B cell (primary cell): ENCODE results near the gene ZNF587B. TPM values are rescaled to one million over a fixed set of nuclear protein-coding genes. Genes with fewer than 3 reads are reported as not detected.

Experiments used
- ATAC-seq: fragments of 200-7000 bp; cut with Tn5 transposase; one replicate; pipeline ENCODE4 v1.10.0; 2021; ENCODE audit warnings: low read depth, mild to moderate bottlenecking, moderate number of reproducible peaks, moderate library complexity
- CTCF ChIA-PET: fragments of 350-600 bp; sonication (Branson Sonifier 250); formaldehyde crosslinking; loops from one replicate; lab custom pipeline; 2021; ENCODE audit warnings: antibody characterized with exemption, inconsistent platforms; lab: Charles Lee
- POLR2A ChIA-PET: fragments of 350-600 bp; sonication (Branson Sonifier 250); formaldehyde crosslinking; loops from one replicate; lab custom pipeline; 2021; ENCODE audit warnings: antibody characterized with exemption; lab: Charles Lee
- DNase-seq: peaks from one replicate; pipeline ENCODE4 v3.0.0; 2013
- H2AFZ ChIP-seq: 2 replicates; pipeline ENCODE4 v1.6.1; 2012; ENCODE audit warnings: mild to moderate bottlenecking, low read depth, low read length; ENCODE audit not compliant: insufficient read depth, poor library complexity, severe bottlenecking
- H3K27ac ChIP-seq, 2 donors: 1 replicate in 1 of 2; 2 replicates in 1 of 2; pipeline ENCODE4 v1.5.1; 2012 to 2013; ENCODE audit warnings: low read length in 2 of 2, mild to moderate bottlenecking in 2 of 2, moderate library complexity in 1 of 2
- H3K27me3 ChIP-seq, 4 experiments: fragments of 200-600 bp in 1 of 4; sonication (generic) in 1 of 4; replicated peaks in 1 of 4; 1 replicate in 2 of 4; 2 replicates in 2 of 4; pipeline versions ENCODE4 v1.6.1 to v1.7.0; 2013 to 2016; ENCODE audit warnings: low read length in 3 of 4, mild to moderate bottlenecking in 2 of 4, mixed read lengths in 1 of 4, moderate library complexity in 1 of 4; ENCODE audit not compliant: insufficient read depth in 4 of 4, control insufficient read depth in 3 of 4; ENCODE audit errors: control extremely low read depth in 1 of 4
- H3K36me3 ChIP-seq, 2 experiments: replicated peaks in 1 of 2; 1 replicate in 1 of 2; 2 replicates in 1 of 2; pipeline versions ENCODE4 v1.6.1 to v1.7.1; 2013; ENCODE audit warnings: low read length in 1 of 2; ENCODE audit not compliant: insufficient read depth in 2 of 2, control insufficient read depth in 1 of 2; ENCODE audit errors: control extremely low read depth in 1 of 2, extremely low read depth in 1 of 2
- H3K4me1 ChIP-seq, 2 donors: fragments of 200-600 bp in 1 of 2; sonication (generic) in 1 of 2; 1 replicate in 1 of 2; 2 replicates in 1 of 2; pipeline versions ENCODE4 v1.5.1 to v1.6.1; 2013 to 2017; ENCODE audit warnings: low read length in 2 of 2; ENCODE audit not compliant: control insufficient read depth in 2 of 2, insufficient read depth in 2 of 2
- H3K4me2 ChIP-seq: replicated peaks from 2 replicates; pipeline ENCODE3; 2012; ENCODE audit warnings: mild to moderate bottlenecking, low read depth, low read length; ENCODE audit not compliant: poor library complexity, severe bottlenecking
- H3K4me3 ChIP-seq, 5 experiments: fragments of 200-600 bp in 1 of 5; sonication (generic) in 1 of 5; 1 replicate in 3 of 5; 2 replicates in 2 of 5; pipeline versions ENCODE4 v1.5.1 to v1.7.0; 2011 to 2016; ENCODE audit warnings: low read length in 4 of 5, mild to moderate bottlenecking in 4 of 5, low read depth in 2 of 5, control low read depth in 1 of 5, moderate library complexity in 1 of 5; ENCODE audit not compliant: insufficient read depth in 1 of 5; ENCODE audit errors: control extremely low read depth in 1 of 5, extremely low read depth in 1 of 5
- H3K79me2 ChIP-seq: fragments of 200-600 bp; sonication (generic); one replicate; pipeline ENCODE4 v1.6.0; 2016; ENCODE audit warnings: low read length; ENCODE audit not compliant: control insufficient read depth, insufficient read depth
- H3K9ac ChIP-seq: fragments of 200-600 bp; sonication (generic); 2 replicates; pipeline ENCODE4 v1.6.1; 2017; ENCODE audit warnings: mild to moderate bottlenecking, low read length, moderate library complexity
- H3K9me3 ChIP-seq, 3 donors: one replicate each; pipeline versions ENCODE4 v1.6.1 to v1.7.1; 2013; ENCODE audit warnings: low read length in 2 of 3; ENCODE audit not compliant: control insufficient read depth in 2 of 3, insufficient read depth in 1 of 3; ENCODE audit errors: control extremely low read depth in 1 of 3
- H4K20me1 ChIP-seq: 2 replicates; pipeline ENCODE4 v1.6.0; 2012; ENCODE audit warnings: mild to moderate bottlenecking, low read length; ENCODE audit not compliant: insufficient read depth, control insufficient read depth, poor library complexity, severe bottlenecking
- H3K27ac Mint-ChIP-seq: one replicate; pipeline ENCODE4 v1.8.0; 2021; ENCODE audit warnings: mixed read lengths
- H3K27me3 Mint-ChIP-seq: one replicate; pipeline ENCODE4 v1.8.0; 2021; ENCODE audit warnings: mixed read lengths
- H3K4me1 Mint-ChIP-seq: one replicate; pipeline ENCODE4 v1.8.0; 2021; ENCODE audit warnings: mixed read lengths
- H3K4me3 Mint-ChIP-seq: one replicate; pipeline ENCODE4 v1.8.0; 2021; ENCODE audit warnings: mixed read lengths
- H3K9me3 Mint-ChIP-seq: one replicate; pipeline ENCODE4 v1.8.0; 2022; ENCODE audit warnings: mixed read lengths; ENCODE audit not compliant: insufficient read depth
- EZH2 ChIP-seq: IDR thresholded peaks from 2 replicates; pipeline ENCODE4 v1.6.1; 2012; ENCODE audit warnings: borderline replicate concordance, low read depth, mild to moderate bottlenecking, moderate library complexity, low read length; ENCODE audit not compliant: insufficient read depth, poor library complexity, severe bottlenecking
- WGBS: methylation state at CpG from one replicate; pipeline ENCODE4 v1.1.5; 2013; ENCODE audit warnings: missing lambda C conversion rate; ENCODE audit not compliant: insufficient coverage; 5-methylcytosine and 5-hydroxymethylcytosine counted together
- intact Hi-C: fragments of 100-400 bp; cut with micrococcal nuclease; formaldehyde crosslinking; loops from one replicate; pipeline ENCODE4 v1.10.0; 2022
- polyA plus RNA-seq: library from polyadenylated mRNA; depleted of rRNA; stranded (reverse); fragments of >200 nt; gene quantifications from 2 replicates; pipeline ENCODE4 v1.2.3, GENCODE V29; 2012
- total RNA-seq, 2 donors: library from RNA; stranded (reverse); fragments of 120-200 nt in 1 of 2; gene quantifications; 1 replicate in 1 of 2; 2 replicates in 1 of 2; pipeline versions ENCODE4 v1.2.3 to v1.2.4, GENCODE V29; 2013 to 2022
- TF ChIP-seq, protein P1 (sequence below): fragments of 200-600 bp; IDR thresholded peaks from one replicate; pipeline ENCODE4 v1.8.0; 2022; ENCODE audit warnings: antibody characterized with exemption, mild to moderate bottlenecking

ZNF587B gene
- total and polyA plus RNA-seq, 2 donors (not counting 1 experiment from before 2014, with no cell fraction given) = 9.9 to 29.1 TPM

DNA sequence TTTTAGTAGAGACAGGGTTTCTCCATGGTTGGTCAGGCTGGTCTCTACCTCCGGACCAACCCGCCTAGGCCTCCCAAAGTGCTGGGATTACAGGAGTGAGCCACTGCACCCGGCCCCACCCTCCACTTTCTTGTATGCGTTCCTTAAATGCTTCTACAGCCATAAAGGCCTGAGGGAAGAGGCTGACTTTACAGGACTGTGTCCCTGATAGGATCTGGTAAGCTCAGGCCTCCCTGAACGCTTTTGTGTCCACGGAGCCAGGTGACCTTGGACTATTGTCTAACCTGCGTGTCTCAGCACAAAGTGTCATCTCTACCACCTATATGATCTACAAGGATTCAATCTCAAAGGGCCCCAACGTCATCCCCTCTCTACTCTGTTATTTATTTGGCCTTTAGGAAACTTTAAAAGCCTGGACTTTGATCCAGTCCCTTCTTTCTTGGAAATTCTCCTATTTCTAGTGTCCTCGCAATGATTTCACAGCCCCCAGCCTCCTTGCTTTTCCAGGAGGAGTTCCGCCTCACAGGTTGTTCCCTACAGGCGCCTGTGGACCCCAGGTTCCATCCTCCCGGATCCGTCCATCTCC lies 16.1 kb upstream of the ZNF587B start:
- Histone ChIP-seq H3K4me1 (peaks cover 12 to 26% of the 10 kb centered on the region in 2 donors), H3K36me3 (peaks cover 2 to 15% of the 10 kb centered on the region in 2 experiments), H3K27me3 (no peaks in the 10 kb centered on the region), H3K27ac (peak overlapping the region; percentile 65 to 84), H3K9ac (peak overlapping the region; percentile 97), H4K20me1 (no peaks in the 10 kb centered on the region), H3K79me2 (peaks cover 68% of the 10 kb centered on the region), H3K4me3 (peak overlapping the region; percentile 45 to 96 (median 87)), H3K4me2 (peak overlapping the region; percentile 91), H3K9me3 (no peaks in the 10 kb centered on the region), H2AFZ (peak overlapping the region; percentile 97)
- H3K9me3 Mint-ChIP-seq = no peaks in the 10 kb centered on the region
- intact Hi-C loops = loop anchor here (1.0 to 10.0 kb wide), 3 partner anchors 68 to 379 kb away; partner anchors contain the start of genes ZNF211, ZNF749 and ZNF776
- DNase-seq = no peak
- TF ChIP-seq, protein P1, sequence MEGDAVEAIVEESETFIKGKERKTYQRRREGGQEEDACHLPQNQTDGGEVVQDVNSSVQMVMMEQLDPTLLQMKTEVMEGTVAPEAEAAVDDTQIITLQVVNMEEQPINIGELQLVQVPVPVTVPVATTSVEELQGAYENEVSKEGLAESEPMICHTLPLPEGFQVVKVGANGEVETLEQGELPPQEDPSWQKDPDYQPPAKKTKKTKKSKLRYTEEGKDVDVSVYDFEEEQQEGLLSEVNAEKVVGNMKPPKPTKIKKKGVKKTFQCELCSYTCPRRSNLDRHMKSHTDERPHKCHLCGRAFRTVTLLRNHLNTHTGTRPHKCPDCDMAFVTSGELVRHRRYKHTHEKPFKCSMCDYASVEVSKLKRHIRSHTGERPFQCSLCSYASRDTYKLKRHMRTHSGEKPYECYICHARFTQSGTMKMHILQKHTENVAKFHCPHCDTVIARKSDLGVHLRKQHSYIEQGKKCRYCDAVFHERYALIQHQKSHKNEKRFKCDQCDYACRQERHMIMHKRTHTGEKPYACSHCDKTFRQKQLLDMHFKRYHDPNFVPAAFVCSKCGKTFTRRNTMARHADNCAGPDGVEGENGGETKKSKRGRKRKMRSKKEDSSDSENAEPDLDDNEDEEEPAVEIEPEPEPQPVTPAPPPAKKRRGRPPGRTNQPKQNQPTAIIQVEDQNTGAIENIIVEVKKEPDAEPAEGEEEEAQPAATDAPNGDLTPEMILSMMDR = no peak
- TF ChIP-seq EZH2 = no peak
- H3K27ac Mint-ChIP-seq = peak overlapping the region; percentile 94
- H3K4me1 Mint-ChIP-seq = peaks cover 42% of the 10 kb centered on the region
- ChIA-PET POLR2A (interaction anchor here (0.5 to 1.3 kb wide), 3 partner anchors 76 to 674 kb away, joined by 3 to 7 read pairs (median 3); no protein-coding TSS in a partner anchor), CTCF (interaction anchor here (1.2 kb wide), 1 partner anchor 44 kb away, joined by 3 read pairs; the partner anchor contains the start of gene ZNF586)
- 39% methylated on average over 13 of the region's 13 CpGs for WGBS
- ATAC-seq = no peak
- peak overlapping the region; percentile 97 for H3K4me3 Mint-ChIP-seq
- H3K27me3 Mint-ChIP-seq = no peaks in the 10 kb centered on the region
